HG02642 (cell line): ENCODE data around the gene GGT5.
"Not testable (repeated sequence)": the region's sequence is repeated elsewhere in the genome, so short reads cannot be mapped to it uniquely, and the experiment has no call there.

Source experiments
- ATAC-seq: cut with Tn5 transposase; IDR thresholded peaks from one replicate; pipeline ENCODE4 v1.9.1; 2021; ENCODE audit warnings: mild to moderate bottlenecking; ENCODE audit not compliant: unreplicated experiment, poor library complexity

The GGT5 gene

GRCh38 chr22:24185501-24186351 lies 59.2 kb downstream of the GGT5 start:
- no peak for ATAC-seq

GRCh38 chr22:24185001-24185500 lies 59.8 kb downstream of the GGT5 start:
- no peak for ATAC-seq

GRCh38 chr22:24184057-24184798 lies 60.7 kb downstream of the GGT5 start:
- no peak for ATAC-seq

DNA sequence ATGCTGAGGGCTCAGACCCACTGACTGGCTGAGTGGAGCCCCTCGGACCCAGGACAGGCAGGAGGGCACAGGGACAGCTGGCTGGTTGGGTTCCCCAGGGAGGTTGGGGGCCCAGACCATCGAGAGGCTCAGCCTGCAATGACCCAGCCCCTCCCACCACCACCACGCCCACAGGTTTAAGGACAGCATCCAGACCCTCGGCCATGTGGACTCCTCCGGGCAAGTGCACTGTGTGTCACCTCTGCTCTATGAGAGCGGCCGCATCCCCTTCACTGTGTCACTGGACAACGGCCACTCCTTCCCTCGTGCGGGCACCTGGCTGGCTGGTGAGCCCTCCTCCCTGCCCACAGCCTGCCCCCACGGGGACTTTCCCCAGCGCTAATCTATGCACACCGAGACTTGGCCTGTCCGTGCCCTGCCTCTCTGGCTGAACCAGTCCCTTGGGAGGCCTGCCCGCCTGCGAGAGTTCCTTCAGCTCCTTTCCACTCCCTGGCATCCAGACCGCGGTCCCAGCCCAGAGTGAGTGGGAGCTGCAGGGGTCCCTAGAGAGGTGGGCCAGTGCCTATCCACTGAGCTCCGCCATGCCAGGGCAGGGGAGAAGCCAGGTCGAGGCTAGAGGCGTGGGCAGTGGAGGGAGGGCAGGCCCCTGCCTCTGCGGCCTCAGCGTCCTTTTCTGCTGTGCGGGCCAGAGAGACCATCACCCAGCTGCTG lies 61.4 kb downstream of the GGT5 start:
- no peak for ATAC-seq

- ATAC-seq = not testable (repeated sequence)
These were observed 62.0 kb downstream of the GGT5 start for GRCh38 chr22:24182900-24183246.

DNA sequence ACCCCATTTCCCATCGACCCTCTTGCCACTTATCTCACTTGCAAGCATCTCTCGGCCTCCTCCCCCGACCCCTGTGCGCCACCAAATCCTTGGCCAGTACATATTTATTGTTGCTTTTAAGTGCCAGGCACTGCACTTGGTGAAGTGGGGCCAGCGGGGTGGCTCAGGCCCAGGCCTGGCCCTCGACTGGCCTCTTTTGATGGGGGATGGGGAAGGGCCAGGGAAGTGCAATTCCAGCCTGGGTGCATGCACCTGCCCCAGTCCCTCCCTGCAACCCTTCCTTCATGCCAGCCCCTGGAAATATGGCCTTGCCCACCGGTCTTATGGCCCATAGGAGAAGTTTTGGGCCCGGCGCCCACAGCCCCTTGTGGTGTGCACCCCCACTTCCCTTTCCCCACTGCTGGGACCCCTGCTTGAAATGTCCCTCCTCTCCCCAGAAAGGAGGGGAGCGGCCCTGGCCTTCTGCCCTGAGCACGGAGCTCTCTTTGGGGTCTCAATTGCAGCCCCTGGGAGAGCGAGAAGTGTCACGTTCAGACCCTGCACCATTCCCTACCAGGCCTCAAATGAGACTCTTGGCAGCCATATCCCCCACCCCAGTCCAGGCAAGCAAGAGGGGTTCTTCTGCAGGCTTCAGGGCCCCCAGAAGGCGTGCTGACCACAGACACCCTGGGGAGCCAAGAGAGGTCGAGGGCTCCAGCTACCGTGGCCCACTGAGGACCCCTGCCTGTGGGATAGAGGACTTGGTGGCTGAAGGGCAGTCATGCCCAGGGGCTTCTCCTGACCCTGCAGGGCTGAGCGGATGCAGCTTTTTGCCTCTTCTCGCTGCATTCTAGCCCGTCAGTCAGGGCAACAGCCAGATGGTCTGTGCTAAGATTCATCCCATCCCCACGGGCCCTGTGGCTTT lies 62.6 kb downstream of the GGT5 start:
- no peak for ATAC-seq

- ATAC-seq = no peak
These were observed 63.5 kb downstream of the GGT5 start, which contains the start of gene SUSD2 for GRCh38 chr22:24181088-24181995. Gene SUSD2 (plus strand): TSS chr22:24181487. CDS start chr22:24181520, 33 bp downstream.

DNA sequence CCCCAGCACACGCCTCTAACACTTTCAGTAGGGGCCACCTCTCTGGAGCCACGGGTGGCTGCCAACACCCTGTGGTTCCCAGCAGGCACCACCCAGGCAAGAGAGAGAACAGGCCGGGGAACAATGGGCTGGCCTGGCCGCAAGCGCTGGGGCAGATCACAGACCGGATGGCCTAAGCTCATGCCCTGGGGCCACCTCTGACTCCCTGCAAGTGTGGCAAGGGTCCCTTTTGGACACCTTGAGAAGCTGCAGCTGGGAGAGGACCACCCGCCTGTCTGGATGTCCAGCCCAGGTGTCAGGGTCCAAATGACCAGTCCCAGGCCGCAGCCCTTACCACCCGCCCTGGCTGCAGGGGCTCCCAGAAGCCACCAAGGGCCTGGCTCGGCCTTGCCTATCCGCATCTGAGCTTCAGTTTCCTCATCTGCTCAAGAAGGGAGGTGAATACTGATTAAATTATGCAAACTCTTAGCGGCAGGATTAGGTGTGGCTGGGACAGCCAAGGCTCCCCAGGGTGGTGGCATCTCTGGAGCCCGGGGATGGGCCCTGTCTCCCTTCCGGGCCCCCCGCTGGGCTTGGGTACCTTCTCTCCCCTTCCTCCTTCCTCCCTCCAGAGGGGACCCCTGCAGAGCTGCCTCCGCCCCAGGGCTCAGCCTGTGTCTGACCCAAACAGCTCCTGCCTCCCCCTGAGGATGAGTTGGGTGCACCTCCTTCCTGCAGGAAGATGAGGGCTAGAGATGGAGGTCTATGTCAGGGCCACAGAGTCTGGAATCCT lies 64.4 kb downstream of the GGT5 start:
- ATAC-seq = no peak

GRCh38 chr22:24179478-24180210 lies 65.2 kb downstream of the GGT5 start:
- ATAC-seq = no peak

- ATAC-seq = no peak
These were observed 66.1 kb downstream of the GGT5 start for GRCh38 chr22:24178502-24179440.

DNA sequence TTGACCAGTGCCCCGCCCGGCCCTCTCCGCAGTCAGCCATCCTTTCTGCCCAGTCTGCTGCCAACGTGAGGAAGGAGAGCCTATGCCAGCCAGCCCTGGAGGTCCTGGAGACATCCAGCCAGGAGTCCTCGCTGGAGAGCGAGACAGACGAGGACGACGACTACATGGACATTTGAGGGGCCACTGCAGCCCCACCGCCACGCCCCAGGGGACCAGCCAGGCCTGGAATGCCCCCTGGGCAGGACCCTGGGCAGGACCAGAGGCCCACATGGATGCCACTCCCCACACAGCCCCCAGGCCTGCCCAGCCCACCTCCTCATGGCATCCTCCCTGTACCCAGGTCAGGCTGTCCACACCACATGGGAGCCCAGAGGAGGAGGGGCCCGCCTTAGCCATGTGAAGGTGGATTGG lies 66.9 kb downstream of the GGT5 start:
- ATAC-seq = no peak

DNA sequence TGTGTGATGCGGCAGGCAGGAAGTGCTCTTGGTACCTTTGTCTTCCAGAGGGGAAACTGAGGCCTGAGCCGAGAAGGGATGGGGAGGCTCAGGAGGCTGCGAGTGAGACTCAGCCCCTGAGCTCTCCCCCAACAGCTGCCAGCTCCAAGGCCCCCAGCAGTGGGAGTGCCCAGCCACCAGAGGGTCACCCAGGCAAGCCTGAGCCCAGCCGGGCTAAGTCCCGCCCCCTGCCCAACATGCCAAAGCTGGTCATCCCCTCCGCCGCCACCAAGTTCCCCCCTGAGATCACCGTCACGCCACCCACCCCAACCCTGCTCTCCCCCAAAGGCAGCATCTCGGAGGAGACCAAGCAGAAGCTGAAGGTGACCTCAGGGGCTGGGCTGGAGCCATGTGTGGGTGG lies 67.4 kb downstream of the GGT5 start:
- no peak for ATAC-seq

GRCh38 chr22:24177045-24177444 lies 67.8 kb downstream of the GGT5 start:
- ATAC-seq = no peak

DNA sequence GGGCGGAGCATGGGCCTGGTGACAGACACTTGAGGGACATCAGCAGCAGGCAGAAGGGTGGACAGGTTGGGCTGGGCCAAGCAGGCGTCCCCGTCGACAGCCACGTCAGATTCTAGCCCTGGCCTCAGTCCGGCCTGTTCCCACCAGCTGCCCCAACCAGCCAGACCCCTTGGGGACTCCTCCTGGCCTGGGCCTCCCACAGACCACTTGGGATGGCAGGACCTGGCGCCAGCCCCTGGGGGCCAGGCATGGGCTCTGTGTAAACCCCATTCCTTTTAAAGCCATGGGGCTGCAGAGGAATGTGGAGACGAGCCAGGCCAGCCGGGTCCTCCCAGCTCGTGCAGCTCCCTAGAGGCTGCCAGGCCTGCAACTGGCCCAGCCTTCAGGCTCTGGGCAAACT lies 68.3 kb downstream of the GGT5 start:
- no peak for ATAC-seq

DNA sequence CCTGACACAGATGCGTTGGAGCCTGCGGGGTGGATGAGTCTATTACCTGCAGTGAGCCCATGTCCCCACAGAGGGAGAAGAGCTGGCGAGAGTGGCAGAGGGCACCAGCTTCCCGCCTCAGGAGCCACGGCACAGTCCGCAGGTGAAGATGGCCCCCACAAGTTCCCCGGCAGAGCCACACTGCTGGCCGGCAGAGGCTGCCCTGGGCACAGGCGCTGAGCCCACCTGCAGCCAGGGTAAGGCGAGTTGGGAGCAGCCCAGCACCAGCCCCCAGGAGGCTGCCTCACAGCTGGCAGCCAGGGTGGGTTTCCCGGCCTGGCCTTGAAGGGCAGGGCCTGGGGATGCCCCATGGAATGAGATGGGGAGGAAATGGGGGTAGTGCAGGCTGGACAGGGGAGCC lies 68.8 kb downstream of the GGT5 start:
- no peak for ATAC-seq

DNA sequence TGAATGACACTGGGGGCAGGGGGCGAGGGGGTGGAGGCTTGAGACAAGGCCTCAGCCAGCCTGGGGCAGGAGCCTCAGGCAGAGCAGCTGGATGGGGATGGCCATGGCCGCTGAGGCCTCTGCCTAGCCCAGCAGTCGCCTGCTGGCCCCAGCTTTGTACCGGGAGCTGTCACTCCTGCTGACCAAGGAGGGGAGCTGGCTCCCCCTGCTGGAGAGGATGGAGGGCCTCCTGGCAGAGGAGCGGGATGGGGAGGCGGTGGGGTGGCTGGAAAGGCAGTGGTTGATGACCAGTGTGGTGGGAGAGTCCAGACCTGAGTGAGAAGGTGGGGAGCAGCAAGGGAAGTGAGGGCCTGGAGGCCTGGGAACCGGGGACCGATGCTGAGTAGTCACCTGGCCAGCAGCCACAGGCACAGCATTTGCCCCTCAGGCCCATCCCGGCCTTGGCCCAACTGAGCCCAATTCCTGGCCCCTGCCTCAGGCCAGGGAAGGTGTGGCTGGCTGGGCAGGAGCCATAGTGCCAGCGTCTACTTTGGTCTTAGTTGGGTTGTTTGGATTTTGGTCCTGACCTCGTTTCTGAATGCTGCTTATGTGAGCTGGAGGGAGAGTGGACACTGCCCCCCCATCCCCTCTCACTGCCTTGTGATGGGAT lies 69.6 kb downstream of the GGT5 start:
- ATAC-seq = no peak
